Activated T-cell treated with anti-CD3 and anti-CD28 coated beads for 4 hours (primary cell): ENCODE results near the gene NDUFS1.
A peak's percentile ranks its signal among the peaks of the same experiment; 100 is the strongest.
"Not testable (repeated sequence)": the region's sequence is repeated elsewhere in the genome, so short reads cannot be mapped to it uniquely, and the experiment has no call there.

Source experiments
- DNase-seq: peaks from one replicate; pipeline ENCODE4 v3.0.0-alpha.2; 2020

Gene NDUFS1

DNA sequence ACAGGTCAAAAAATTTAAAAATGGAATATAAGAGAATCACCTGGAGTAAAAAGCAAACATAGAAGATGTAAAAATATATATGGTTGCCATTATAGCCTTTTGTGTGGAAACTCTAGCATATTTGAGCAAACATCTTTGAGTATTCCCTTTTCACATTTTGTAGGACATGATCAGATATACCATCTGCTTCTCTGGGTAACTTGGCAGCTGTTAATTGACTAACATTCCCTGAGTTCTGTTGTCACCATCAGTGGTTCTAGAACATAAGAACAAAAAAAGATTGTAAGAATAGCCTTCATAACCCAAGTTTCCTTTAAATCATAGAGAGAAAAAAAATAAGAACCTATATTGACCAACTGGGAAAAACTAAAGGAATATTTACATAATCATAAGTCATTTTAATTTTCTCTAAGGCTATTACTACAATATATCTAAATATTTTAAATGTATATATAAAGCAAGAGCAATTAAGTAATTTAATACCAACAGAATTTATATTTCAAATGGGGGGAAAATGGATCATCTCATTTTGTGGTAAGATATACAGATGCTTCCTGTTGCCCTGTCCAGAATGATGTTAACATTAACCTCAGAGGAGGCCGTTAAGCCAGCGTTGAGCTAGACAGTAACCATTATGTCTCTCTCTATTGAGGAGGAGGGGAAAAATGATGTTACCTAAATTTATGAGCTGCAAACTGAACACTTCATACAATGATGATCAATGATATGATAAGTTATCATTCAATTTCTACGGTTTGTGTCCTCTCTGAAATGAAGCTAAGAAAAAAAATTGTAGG lies 63.5 kb downstream of the NDUFS1 start:
- DNase-seq: no peak

DNA sequence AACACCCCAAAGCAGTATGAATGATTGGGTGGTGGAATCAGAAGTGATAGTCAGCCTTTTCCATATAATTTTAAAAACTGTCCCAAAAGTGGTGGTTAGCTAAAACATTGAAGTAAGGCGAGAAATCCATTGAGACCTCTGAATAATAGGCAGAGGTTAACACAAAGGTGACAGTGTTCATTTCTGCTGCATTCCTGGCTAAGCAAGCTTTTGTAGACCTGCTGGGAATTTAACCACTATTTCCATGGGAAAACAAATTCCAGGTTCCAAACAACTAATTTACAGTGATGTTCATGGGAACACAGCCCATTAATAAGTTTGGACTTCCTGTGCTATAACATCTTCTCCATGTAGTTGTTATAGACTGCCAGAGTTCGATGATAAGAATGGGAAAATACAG lies 66.9 kb downstream of the NDUFS1 start:
- no peak for DNase-seq

DNA sequence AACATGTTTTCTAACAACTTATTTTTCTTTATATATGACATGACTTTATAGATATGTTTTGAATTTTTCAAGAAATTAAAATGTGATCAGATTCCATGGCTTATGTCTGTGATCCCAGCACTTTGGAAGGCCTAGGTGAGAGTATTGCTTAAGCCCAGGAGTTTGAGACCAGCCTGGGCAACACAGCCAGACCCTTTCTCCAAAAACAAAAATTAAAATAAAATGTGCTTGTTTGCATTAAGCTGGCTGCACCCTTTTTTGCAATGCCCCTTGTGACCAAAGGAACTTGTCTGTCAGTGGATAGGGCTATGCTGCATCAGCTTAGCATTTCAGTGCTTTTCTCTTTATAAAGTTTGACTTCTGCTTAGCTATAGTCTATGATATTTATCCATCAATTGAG lies 71.0 kb downstream of the NDUFS1 start:
- DNase-seq: no peak

DNA sequence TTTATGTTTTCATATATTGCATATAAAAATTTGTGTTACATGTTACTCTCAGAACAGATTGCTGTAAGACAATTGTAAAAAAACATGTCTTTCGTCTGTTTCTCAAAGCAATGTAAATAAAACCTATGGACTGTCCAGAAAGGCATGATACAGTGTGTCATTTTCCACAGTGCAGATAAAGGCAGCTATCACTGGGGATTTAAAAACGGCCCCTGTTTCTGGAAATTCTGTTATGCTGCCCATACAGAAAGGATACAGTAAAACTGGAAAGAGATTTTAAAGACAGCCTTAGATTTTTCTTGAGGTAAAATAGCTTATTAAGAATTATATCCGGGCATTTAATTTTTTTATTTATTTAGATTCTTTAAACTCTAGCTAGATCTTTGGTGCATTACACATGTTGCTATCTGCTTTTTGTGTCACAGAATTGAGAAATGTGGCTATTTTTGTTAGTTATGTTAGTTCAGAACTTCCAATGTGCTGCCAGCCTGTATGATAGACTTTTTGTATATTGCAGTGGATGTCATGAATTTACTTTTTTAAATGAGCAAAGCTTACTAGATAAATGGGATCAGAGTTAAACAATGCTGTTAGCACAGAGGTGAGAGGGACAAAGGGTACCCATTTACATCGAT lies 72.4 kb downstream of the NDUFS1 start:
- DNase-seq: no peak

DNA sequence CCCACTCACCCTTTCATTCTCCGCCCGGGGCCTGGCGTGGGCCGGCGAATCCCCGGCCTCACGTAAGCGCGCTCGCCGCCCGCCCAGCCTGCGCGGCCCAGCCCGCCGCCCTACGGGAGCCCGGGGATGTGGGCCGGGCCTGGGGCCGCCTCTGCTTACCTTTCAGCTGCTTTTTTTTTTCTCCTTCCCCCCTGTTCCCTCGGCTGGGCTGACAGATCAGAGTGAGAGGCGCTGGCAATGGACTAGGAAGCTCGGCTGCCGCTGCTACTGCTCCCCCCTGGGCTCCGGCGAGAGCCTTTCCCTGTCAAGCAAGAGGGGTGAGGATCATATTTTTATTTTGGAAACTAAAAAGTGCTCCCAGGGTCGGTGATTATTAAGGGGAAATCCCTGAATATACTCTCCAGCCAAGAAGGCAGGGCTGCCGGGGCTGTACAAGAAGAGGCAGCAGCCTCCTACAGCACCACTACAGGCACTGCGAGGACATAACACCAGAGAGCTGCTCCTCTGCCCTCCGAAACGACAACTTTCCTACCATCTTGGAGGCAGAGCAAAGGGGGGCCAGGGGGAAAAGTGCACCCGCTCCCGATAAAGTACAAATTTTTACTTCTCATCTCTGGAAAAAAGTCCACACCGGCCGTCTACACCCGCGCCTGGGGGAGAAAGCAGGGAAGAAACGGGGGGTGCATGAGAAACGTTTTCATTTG lies 73.3 kb downstream of the NDUFS1 start, which contains the start of gene INO80D:
Gene INO80D (minus strand): TSS at position 433 of the 704 bp plus-strand sequence. CDS start 23,158 bp downstream, outside the sequence.
- DNase-seq: peak; percentile 58

DNA sequence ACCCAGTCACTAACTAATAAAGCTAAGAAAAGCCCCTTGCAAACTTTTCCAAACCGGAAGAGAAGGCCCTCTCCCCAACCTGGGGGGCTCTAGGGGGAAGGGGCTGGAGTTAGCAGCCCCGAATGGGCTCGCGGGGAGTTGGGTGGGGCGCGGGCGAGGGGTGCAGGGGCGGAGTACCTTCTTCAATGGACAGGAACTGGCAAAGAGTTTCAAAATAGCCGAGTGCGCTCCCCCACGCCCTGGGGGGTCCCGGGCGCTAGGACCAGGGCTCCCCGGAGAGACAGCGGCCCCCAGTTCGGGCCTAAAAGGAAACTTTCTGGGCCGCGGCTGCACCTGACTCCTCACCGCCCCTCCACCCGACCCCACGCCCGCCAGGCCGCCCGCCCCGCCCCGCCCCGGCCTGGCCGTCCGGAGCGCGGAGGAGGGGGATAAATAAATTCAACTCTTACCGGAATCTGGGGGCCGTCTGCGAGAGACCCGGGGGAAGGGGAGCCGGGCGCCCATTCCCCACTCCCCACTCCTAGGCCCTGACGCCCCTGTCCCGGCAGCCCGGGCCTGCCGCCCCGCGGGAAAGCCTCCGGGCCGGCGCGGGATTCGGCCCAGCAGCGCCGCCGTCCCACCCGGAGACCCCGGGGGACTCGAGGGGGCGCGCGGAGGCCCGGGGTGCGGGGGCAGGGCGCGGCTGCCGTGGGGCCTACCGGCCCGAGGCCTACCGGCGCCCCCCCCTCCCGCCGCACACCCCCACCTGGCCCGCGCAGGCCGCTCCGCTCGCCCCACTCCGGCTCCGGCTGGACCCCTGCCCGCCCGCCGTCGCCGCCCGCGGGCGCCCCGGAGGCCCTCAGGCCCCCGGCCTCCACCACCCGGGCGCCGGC lies 74.1 kb downstream of the NDUFS1 start:
- DNase-seq: peak; percentile 27

DNA sequence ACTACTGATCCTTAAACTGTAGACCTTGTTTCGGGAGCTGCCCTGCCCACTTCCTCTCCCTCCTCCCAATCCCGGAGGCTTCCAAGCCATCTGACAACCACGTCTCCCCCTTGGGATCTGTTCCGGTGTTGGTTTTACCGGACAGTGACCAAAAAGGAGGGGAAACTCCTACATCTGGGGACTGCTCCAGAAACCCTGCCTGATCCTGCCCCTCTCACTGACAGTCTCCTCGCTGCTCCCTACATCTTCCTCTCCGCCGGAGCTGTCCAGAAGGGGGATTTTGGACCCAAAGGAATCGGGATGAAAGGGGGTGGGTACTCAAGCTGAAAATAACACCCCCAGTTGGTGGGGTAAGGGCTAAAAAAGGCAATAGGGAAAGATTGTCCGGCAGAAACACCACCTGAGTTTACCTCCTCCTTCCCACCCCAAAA lies 74.8 kb downstream of the NDUFS1 start:
- no peak for DNase-seq

DNA sequence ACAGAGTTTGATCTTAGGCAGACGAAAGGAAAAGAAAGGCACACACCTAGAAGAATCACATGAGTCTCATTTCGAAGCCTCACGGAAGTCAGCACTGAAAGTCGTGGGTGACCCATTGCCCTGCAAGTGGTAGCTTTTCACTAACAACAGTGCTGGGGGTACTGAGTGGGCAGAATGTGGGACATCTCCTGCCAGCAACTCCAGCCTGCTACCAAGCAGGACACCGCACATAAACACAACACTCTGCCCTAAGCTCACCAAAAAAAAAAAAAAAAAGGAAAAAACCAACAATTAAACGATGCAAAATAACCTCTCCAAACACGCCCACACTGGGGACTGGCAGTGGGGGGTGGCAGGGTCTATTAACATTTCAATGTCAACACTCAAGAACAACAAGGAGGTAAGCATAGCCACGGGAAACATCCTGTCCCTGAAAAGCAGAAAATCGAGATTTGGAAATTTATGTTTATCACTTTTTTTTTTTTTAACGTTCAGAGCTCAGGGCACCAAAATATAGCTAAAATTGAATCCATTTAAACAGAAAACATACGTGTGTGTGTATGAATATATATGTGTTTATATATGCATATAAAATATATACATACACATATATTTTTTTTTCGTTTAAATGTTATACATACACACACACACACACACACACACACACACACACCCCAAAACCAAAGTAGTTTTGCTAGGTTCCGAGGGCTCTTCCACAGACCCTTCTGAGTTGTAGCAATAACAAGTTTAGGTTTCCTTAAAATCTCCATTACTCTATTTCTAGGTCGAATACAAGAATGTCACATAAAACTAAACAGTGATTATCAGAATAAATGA lies 75.4 kb downstream of the NDUFS1 start:
- no peak for DNase-seq

DNA sequence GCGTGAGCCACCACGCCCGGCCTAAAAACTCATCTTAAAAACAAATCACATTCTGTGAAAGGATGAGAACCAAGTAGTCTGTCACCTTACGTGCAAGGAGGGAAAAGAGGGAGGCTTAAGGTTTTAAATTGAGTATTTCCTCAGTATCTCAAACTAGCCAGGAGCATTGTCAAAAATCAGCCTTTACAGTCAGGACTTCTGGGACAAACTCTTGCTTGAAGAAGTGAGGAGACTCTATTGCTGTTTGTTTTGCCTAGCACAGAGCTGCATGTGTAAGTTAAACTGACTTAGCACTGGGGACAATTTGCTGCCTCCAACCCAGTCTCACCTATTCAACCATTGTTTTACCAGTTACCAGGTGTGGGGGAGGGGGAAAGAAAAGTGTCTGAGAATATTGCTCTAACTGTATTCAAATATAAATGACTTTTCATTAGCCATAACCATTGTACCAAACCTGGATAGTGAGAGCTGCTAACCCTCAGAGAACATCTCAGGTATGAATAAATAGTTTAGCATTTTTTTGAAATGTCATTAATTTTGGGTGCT lies 76.9 kb downstream of the NDUFS1 start:
- no peak for DNase-seq

DNA sequence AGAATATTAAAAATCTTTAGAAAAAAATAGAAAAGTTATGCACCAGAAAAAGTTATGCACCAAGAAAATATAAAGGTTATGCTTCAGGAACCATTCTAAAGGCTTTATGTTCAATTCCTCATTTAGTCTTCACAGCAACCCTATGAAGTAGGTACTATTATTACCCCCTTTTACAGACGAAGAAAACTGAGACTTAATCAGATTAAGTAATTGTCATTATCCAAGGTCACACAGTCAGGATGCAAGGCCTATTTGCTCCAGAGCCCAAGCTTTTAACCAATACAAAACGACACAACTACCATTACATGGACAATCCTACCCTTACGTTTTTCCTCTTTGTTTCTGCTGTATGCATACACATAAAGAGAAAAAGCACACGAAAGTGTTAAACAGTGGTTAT lies 78.3 kb downstream of the NDUFS1 start:
- DNase-seq: no peak

DNA sequence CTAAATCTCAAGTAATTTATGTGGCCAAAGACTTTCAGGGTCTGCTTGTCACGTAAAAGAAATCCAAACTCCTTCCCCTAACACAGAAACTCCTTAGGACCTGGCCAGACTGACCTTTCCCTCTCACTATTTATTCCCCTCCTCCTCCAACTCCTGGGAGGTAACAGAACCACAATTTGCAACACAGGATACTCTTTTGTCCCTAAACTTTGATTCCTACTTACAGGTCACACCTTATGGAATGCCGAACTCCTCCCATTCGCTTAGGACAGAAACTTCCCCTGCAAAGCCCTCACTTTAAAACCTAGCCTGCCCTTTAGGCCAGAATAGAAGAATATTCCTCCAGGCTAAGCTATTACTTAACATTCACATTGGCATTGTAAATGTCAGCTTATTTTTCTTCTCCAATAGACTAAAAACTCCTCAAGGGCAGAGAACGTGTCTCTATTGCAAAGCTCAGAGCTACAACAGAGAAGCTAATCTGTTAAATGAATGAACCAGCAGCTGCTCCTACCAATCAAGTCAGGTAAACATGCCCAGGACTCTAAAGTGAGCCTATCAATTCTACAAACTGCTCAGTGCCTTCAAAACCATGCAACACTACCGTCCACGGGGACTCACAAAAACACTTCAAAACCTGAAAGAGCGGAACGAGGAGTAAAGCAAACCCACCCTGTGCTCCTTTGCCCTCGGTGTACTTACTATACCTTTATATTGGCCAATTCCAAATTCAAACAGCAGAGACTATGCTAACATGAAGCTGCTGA lies 79.4 kb downstream of the NDUFS1 start:
- no peak for DNase-seq

DNA sequence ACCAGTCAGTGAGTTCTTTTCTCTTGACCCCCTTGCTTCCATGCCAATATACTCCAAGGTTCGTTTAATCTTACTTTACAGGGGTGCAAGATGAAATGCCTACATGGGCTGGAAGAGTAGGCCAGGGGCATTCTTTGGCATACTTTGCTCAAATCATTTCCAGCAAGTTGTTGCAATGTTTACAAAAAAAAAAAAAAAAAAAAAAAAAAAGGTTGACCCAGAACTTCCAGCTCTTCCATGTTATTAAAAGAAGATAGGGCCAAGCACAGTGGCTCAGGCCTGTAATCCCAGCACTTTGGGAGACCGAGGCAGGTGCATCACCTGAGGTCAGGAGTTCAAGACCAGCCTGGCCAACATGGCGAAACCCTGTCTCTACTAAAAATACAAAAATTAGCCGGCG lies 81.4 kb downstream of the NDUFS1 start:
- DNase-seq: not testable (repeated sequence)

DNA sequence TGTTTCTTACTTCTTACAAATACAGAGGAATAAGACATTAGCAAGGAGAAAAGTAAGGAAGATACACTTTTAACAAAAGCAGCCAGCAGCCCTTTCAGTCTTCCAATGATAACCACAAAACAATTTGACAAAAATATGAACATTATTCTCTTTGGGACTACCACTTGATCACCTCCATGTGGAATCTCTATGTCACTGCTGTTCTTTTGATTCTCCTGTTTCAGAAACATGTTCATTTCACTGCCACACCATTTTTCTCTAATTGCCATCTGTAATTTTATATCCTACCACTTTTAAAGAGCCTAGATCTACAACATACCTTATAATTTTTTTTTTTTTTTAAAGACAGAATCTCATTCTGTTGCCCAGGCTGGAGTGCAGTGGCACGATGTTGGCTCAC lies 84.1 kb downstream of the NDUFS1 start:
- no peak for DNase-seq

DNA sequence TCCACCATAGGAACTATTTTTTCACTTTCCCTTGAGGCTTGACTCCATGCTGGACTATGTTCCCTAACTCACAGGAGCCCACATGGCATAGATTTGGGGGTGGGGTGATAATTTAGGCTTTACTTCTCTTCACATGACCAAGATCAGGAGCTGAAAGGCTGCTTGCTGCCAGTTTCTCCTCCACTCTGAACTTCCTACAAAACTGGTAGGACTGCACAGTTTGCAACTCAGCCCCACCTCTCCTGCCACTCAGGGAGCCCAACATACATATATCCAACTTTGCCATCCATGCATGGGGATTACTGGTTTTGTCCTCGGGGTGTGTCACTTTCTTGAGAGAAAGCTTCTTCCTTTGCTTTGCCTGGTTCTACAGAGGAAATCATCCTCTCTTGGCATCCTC lies 87.4 kb downstream of the NDUFS1 start:
- DNase-seq: no peak

DNA sequence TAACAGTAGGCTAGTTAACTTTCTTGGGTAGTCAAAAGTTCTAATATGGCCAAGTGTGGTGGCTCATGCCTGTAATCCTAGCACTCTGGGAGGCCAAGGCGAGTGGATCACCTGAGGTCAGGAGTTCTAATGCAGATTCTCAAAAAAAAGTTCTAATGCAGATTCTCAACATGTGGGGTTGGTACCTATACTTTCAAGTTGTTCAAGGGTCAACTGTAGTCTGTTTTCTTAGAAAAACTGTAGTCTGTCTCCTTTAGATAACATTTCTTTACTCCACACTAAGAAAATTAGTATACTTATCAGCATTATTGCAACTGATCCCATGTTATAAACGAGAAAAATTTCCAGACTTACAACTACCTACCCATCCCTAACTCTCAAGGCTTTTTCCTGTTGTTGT lies 89.8 kb downstream of the NDUFS1 start:
- no peak for DNase-seq

DNA sequence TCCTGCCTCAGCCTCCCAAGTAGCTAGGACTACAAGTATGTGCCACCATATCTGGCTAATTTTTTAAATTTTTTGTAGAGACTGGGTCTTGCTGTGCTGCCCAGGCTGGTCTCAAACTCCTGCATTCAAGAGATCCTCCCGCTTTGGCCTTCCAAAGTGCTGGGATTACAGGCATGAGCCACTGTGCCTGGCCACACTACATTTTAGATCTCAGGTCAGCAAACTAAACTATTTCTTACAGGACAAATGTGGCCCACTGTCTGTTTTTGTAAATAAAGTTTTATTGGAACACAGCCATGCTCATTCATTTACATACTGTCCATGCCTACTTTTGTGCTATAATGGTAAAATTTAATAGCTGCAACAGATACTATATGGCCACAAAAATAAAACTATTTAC lies 91.0 kb downstream of the NDUFS1 start:
- DNase-seq: no peak
